ENCODE data around the gene MFNG.

Gene MFNG

DNA sequence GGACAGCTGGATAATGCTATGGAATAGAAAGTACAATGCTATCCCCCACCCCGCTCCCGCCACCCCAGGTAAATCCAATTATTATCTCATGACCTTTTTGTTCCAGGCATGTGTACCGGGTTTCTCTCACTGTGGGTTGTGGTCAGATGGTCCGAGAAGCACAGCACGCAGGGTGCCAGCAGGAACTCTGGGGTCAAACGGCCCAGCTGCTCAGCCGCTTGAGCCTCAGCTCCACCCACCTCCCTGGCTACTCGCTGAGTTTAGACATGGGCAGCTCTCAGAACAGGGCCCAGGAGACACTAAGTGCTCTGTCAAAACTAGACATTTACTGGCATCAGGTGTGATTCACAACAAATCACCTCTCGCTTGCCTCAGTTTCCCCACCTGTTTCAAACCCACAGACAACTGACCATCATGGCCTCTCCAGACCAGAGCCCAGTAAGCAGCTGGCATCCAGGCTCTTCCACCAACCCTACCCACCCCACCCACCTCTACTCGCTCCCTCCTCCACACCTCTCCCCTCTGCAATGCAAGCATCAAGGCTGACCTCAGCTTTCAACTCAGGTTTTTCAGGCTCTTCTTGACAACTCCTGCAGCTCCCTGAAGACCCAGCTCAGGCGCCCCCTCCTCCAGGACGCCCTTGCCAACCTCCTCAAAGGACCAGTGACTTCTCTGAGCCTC, 13.0 kb upstream of the MFNG start:
- TF ChIP-seq, protein P1, sequence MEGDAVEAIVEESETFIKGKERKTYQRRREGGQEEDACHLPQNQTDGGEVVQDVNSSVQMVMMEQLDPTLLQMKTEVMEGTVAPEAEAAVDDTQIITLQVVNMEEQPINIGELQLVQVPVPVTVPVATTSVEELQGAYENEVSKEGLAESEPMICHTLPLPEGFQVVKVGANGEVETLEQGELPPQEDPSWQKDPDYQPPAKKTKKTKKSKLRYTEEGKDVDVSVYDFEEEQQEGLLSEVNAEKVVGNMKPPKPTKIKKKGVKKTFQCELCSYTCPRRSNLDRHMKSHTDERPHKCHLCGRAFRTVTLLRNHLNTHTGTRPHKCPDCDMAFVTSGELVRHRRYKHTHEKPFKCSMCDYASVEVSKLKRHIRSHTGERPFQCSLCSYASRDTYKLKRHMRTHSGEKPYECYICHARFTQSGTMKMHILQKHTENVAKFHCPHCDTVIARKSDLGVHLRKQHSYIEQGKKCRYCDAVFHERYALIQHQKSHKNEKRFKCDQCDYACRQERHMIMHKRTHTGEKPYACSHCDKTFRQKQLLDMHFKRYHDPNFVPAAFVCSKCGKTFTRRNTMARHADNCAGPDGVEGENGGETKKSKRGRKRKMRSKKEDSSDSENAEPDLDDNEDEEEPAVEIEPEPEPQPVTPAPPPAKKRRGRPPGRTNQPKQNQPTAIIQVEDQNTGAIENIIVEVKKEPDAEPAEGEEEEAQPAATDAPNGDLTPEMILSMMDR (IDR thresholded peaks at IDR 0.05): no peak
- TF ChIP-seq ZFX (IDR thresholded peaks at IDR 0.05; ENCODE audit: borderline replicate concordance): no peak
- H3K27ac ChIP-seq: peak overlapping the region; percentile 94; the same call in 1 of the 2 replicates

DNA sequence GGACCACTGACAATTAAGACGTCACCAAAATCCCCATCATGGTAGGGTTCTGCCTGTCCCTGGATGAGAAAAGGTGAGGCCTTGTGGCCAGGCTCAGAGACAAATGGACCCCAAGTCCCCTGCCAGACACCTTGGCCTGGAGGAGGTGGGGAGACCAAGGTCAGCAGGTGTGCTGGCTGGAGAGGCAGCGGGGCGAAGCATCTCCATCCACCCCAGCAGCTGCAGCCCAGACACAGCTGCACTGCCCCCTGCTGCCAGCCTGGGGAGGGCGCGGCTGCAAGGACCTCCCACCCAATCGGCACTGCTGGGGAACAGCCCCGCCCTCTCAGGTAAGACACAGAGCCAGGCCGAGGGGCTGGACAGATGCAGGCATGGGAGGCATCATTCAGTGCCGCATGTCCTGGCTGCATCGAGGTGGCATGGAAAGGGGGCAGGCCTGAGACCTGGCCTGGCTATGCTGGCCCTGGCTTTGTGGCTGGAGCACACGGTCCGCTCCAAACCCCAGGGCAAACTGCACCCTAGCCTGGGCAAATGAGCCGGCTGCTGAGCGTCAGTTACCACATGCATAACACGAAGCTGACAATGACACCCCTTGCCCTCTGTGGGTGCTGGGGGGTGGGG, 12.2 kb upstream of the MFNG start:
- TF ChIP-seq, protein P1 (IDR thresholded peaks at IDR 0.05): peak; percentile 89
- no peak for TF ChIP-seq ZFX (IDR thresholded peaks at IDR 0.05; ENCODE audit: borderline replicate concordance)
- H3K27ac ChIP-seq: peak overlapping the region; percentile 94; the same call in 1 of the 2 replicates

DNA sequence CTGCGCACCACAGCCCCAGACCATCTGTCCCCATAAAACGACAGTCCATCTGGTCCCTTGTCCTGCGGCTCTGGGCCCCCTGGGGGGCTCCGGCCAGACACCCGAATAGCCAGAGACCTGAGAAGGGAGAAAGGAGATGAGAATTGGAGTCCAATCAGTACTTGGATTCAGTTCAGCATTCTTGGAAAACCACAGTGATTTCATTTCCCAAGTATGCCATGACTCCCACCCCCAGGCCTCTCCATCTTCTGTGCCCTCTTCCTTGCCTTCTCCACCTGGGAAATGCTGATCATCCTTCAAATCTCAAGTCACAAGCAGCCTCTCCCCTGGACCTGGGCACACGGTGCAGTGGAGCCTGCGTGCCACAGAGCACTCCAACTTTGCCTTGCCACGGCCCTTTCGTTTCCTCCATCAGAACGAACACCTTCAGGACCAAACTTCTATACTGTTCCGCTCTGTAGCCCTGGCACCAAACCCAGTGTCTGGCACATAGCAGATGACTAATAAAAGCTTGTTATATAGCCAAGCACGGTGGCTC, 10.9 kb upstream of the MFNG start:
- H3K27ac ChIP-seq: no peak overlapping the region

DNA sequence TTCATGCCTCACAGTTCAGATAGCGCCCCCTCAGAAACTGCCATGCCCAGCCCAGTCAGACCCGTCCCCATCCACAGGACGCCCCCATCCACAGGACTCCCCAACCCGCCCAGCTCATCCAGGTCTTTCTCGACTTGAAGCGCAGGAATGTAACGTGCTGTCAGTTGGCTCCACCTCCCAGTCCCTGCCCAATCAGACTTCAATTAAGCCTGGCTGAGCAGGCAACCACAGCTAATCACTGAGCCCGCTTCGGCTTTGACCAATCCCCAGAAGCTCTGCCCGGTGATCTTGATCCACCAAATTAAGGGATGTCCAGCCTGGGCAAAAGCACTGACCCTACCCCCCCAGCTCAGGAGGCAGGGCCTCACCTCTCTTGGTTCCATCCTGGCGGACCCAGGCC, 10.5 kb upstream of the MFNG start:
- H3K27ac ChIP-seq: no peak overlapping the region
- TF ChIP-seq ZFX (IDR thresholded peaks at IDR 0.05; ENCODE audit: borderline replicate concordance): no peak
- TF ChIP-seq, protein P1 (IDR thresholded peaks at IDR 0.05): no peak

More for the DNA sequence above, 10.9 kb upstream of the MFNG start:
- no peak for TF ChIP-seq ZFX (IDR thresholded peaks at IDR 0.05; ENCODE audit: borderline replicate concordance)
- TF ChIP-seq, protein P1 (IDR thresholded peaks at IDR 0.05): no peak

DNA sequence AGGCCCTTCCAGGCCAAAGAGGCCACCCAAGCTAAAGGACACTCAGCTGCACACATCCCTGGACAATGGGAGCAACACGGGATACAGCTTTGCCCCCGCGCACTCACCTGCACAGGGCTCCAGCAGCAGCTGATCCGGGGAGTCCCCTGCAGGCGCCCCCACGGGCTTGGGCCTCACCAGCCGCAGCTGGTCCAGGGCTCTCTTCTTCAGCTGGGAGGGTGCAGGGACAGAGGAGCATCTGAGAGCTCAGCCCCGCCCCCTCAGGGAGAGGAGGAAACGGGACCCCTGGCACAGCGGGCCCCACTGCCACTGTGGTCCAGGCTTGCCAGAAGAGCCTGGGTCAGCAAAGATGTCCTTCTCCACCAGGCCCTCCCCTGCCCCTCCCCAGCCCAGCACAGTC, 7.8 kb upstream of the MFNG start:
- H3K27ac ChIP-seq: no peak overlapping the region
- TF ChIP-seq ZFX (IDR thresholded peaks at IDR 0.05; ENCODE audit: borderline replicate concordance): no peak
- TF ChIP-seq, protein P1 (IDR thresholded peaks at IDR 0.05): no peak

DNA sequence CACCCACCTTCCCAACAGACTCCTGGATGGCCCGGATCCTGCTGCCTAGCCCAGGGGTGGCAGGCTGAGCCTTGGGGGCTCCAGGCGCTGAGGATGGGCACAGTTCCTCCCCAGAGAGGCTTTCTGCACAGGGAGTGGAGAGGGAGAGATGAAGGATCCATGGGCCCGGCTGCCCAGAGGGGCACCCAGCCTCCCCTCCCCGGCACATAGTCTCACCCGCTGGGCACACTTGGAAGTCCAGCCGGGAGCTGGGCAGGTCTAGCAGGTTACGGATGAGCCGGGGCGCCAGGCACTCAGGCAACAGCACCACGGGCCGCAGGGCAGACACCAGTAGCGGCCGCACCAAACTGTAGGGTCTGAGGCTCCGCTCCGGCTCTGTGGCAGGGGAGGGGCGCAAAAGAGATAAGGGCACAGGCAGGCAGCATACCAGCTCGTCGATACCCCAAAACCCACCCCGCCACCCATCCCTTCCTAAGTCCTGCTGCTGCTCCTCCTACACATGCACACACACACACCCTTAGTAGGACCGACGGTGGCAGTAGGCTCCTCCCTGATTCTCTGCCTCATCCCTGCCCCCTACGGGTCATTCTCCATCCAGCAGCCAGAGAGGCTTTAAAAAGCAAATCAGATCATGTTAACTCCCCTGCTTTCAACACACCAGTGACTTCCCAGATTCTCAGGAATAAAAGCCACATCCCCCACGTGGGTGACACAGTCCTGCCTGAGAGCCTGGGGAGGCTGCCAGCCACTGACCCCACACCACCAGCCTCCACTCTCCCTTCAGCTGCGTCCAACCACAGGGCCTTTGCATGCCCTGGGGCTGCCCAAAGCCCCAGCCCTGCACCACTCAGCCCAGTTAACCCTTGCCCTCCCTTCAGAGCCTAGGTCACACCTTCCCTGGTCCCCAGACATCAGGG, 6.5 kb upstream of the MFNG start:
- TF ChIP-seq, protein P1 (IDR thresholded peaks at IDR 0.05): peak; percentile 68
- TF ChIP-seq ZFX (IDR thresholded peaks at IDR 0.05; ENCODE audit: borderline replicate concordance): no peak
- H3K27ac ChIP-seq: no peak overlapping the region

Measured in 22Rv1 (cell line).